ENCODE data around the gene OBSL1. TPM values are rescaled to one million over a fixed set of nuclear protein-coding genes. Genes with fewer than 3 reads are reported as not detected.

The OBSL1 gene
- total and polyA plus RNA-seq, 7 experiments from 2014 or later, result 0.19 to 7.1 (median 4.0) TPM; not detected in 4

Small RNAs within 50 kb of the gene (microRNA-seq; reads per million reads assigned to microRNA genes)
- not detected for gene MIR3132 (ENCODE audit: borderline microRNAs expressed)

Other genes starting within 250 kb of the OBSL1 start
- gene RESP18, start 238.8 kb downstream of the OBSL1 start, total RNA-seq, result not detected
- not detected for gene RESP18, start 238.8 kb downstream of the OBSL1 start, polyA plus RNA-seq
- 100 to 1,000 TPM in 1 of 5 experiments, 10 to 100 TPM in 4; 72.3 to 115 (median 73.9) TPM for gene DNPEP, start 183.6 kb downstream of the OBSL1 start, total RNA-seq
- gene DNPEP, start 183.6 kb downstream of the OBSL1 start, polyA plus RNA-seq, result 10 to 100 TPM; 57.5 to 61.2 TPM
- 1 to 10 TPM in 1 of 5 experiments, not detected in 4; 1.5 TPM for gene DES, start 153.2 kb downstream of the OBSL1 start, total RNA-seq
- not detected for gene DES, start 153.2 kb downstream of the OBSL1 start, polyA plus RNA-seq
- 10 to 100 TPM in 4 of 5 experiments, under 1 TPM in 1; 0.41 to 23.2 (median 15.0) TPM for gene SPEG, start 136.7 kb downstream of the OBSL1 start, total RNA-seq
- gene SPEG, start 136.7 kb downstream of the OBSL1 start, polyA plus RNA-seq, result under 1 TPM; 0.26 to 0.76 TPM
- gene GMPPA, start 72.6 kb downstream of the OBSL1 start, total RNA-seq, result 10 to 100 TPM; 22.4 to 58.3 (median 37.2) TPM
- gene GMPPA, start 72.6 kb downstream of the OBSL1 start, polyA plus RNA-seq, result 10 to 100 TPM; 11.8 to 23.8 TPM
- under 1 TPM in 4 of 5 experiments, not detected in 1; 0.12 to 0.49 (median 0.17) TPM for gene ASIC4, start 57.1 kb downstream of the OBSL1 start, total RNA-seq
- not detected for gene ASIC4, start 57.1 kb downstream of the OBSL1 start, polyA plus RNA-seq
- gene CHPF, start 27.7 kb downstream of the OBSL1 start, total RNA-seq, result 10 to 100 TPM in 1 of 5 experiments, 1 to 10 TPM in 4; 4.3 to 15.3 (median 5.7) TPM
- 1 to 10 TPM; 4.1 to 7.8 TPM for gene CHPF, start 27.7 kb downstream of the OBSL1 start, polyA plus RNA-seq
- under 1 TPM in 4 of 5 experiments, not detected in 1; 0.45 to 0.69 (median 0.50) TPM for gene TMEM198, start 27.5 kb downstream of the OBSL1 start, total RNA-seq
- not detected for gene TMEM198, start 27.5 kb downstream of the OBSL1 start, polyA plus RNA-seq
- under 1 TPM in 1 of 5 experiments, not detected in 4; 0.21 TPM for gene INHA, start 771 bp upstream of the OBSL1 start, total RNA-seq
- gene INHA, start 771 bp upstream of the OBSL1 start, polyA plus RNA-seq, result not detected
- 10 to 100 TPM; 33.6 to 46.4 (median 42.6) TPM for gene STK11IP, start 26.3 kb upstream of the OBSL1 start, total RNA-seq
- 10 to 100 TPM in 1 of 2 donors, 1 to 10 TPM in 1; 6.8 to 13.0 TPM for gene STK11IP, start 26.3 kb upstream of the OBSL1 start, polyA plus RNA-seq
- 1 to 10 TPM in 1 of 5 experiments, under 1 TPM in 2, not detected in 2; 0.19 to 3.4 (median 0.34) TPM for gene SLC4A3, start 56.1 kb upstream of the OBSL1 start, total RNA-seq
- gene SLC4A3, start 56.1 kb upstream of the OBSL1 start, polyA plus RNA-seq, result not detected

All from naive thymus-derived CD4-positive, alpha-beta T cell (primary cell).